Activated CD8-positive, alpha-beta T cell treated with anti-CD3 and anti-CD28 coated beads for 36 hours (primary cell): Measurements from ENCODE around the gene QSOX1. TPM values are rescaled to one million over a fixed set of nuclear protein-coding genes. Genes with fewer than 3 reads are reported as not detected.

Source experiments
- ATAC-seq: fragments of 200-7000 bp; cut with Tn5 transposase; one replicate; pipeline ENCODE4 v1.10.0; 2021; ENCODE audit warnings: mild to moderate bottlenecking, moderate library complexity
- CTCF ChIA-PET: fragments of 350-600 bp; sonication (Branson Sonifier 250); formaldehyde crosslinking; loops from one replicate; lab custom pipeline; 2021; ENCODE audit warnings: antibody characterized with exemption; lab: Charles Lee
- POLR2A ChIA-PET: fragments of 350-600 bp; sonication (Branson Sonifier 250); formaldehyde crosslinking; loops from one replicate; lab custom pipeline; 2021; ENCODE audit warnings: antibody characterized with exemption; lab: Charles Lee
- DNase-seq: peaks from one replicate; pipeline ENCODE4 v3.0.0-alpha.2; 2020
- H3K27ac Mint-ChIP-seq: one replicate; pipeline ENCODE4 v1.8.0; 2021; ENCODE audit warnings: mild to moderate bottlenecking, mixed read lengths
- H3K27me3 Mint-ChIP-seq: one replicate; pipeline ENCODE4 v1.8.0; 2021; ENCODE audit warnings: mixed read lengths
- H3K36me3 Mint-ChIP-seq: one replicate; pipeline ENCODE4 v1.8.0; 2021; ENCODE audit warnings: low read depth, mixed read lengths
- H3K4me1 Mint-ChIP-seq: one replicate; pipeline ENCODE4 v1.8.0; 2021; ENCODE audit warnings: low read depth, mixed read lengths
- H3K4me3 Mint-ChIP-seq: one replicate; pipeline ENCODE4 v1.8.0; 2021; ENCODE audit warnings: mild to moderate bottlenecking, moderate library complexity, mixed read lengths
- H3K9me3 Mint-ChIP-seq: one replicate; pipeline ENCODE4 v1.8.0; 2021; ENCODE audit warnings: mixed read lengths
- intact Hi-C: fragments of 100-400 bp; cut with micrococcal nuclease; formaldehyde crosslinking; loops from one replicate; pipeline ENCODE4 v1.10.0; 2022
- total RNA-seq, 2 experiments: library from RNA; stranded (reverse); gene quantifications; one replicate each; pipeline ENCODE4 v1.2.3, GENCODE V29; 2021
- TF ChIP-seq, protein P1 (sequence below): fragments of 200-600 bp; IDR thresholded peaks from one replicate; pipeline ENCODE4 v1.8.0; 2022; ENCODE audit warnings: antibody characterized with exemption, mild to moderate bottlenecking

The QSOX1 gene
- total RNA-seq, 2 experiments from 2014 or later = 32.2 to 33.9 TPM

DNA sequence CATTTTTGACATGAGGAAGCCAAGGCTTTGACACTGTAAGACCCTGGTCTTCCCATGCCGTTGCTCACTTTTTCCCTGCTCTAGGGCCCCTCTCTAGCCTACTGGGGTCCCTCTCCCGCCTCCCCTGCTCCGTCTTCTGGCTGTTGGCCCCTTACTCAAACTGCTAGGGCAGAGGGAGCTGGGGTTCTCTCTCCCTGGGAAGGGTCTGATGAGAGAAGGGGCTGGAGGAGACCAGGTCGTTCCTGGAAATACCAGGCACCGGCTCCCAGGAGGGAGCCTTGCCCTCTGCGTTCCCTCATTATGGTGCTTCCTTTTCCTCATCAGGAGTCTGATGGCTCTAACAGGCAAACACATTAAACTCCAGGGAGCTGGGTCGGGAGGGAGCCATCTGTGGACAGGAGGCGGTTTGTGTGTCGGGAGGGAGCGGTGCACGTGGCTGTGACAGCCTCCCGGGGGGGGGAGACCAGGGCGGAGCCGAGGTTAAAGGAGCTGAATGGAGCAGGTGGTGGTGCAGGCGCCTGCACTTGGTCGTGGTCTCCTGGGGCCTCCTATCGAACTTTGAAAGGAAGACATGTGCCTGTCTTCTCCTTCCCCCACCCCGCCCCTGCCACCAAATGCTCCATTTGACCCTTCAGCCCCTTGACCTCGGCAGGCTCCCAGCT, 40.0 kb downstream of the QSOX1 start:
- Mint-ChIP-seq H3K4me1 (peaks cover 17% of the 10 kb centered on the region), H3K36me3 (no peaks in the 10 kb centered on the region), H3K27ac (no peak overlapping the region), H3K9me3 (no peaks in the 10 kb centered on the region), H3K27me3 (no peaks in the 10 kb centered on the region), H3K4me3 (no peak overlapping the region)
- ChIA-PET CTCF (interaction anchor here (1.7 kb wide), 1 partner anchor 14 kb away, joined by 5 read pairs; no protein-coding TSS in a partner anchor), POLR2A (no interaction called here)
- DNase-seq (no peak), ATAC-seq (no peak)
- TF ChIP-seq, protein P1, sequence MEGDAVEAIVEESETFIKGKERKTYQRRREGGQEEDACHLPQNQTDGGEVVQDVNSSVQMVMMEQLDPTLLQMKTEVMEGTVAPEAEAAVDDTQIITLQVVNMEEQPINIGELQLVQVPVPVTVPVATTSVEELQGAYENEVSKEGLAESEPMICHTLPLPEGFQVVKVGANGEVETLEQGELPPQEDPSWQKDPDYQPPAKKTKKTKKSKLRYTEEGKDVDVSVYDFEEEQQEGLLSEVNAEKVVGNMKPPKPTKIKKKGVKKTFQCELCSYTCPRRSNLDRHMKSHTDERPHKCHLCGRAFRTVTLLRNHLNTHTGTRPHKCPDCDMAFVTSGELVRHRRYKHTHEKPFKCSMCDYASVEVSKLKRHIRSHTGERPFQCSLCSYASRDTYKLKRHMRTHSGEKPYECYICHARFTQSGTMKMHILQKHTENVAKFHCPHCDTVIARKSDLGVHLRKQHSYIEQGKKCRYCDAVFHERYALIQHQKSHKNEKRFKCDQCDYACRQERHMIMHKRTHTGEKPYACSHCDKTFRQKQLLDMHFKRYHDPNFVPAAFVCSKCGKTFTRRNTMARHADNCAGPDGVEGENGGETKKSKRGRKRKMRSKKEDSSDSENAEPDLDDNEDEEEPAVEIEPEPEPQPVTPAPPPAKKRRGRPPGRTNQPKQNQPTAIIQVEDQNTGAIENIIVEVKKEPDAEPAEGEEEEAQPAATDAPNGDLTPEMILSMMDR = no peak
- intact Hi-C loops = no loop called here

DNA sequence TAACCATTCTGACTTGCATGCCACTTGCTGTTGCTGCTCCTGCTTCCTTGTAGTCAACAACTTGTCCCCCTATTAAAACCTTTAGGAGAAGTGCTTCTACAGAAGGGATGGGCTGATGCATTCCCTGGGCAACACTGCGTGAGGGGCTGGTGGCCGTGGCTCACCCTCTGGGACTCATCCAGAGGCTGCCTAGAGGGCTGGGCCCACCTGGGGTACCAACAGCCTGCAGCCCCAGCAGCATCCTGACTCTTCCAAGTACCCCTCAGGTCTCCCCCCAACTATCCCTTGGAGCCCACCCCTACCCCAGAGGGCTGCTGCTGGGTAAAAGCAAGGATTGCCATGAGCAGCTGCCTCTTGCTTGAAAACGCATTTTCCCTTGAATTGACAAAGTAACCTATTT, 40.7 kb downstream of the QSOX1 start:
- Mint-ChIP-seq H3K36me3 (no peaks in the 10 kb centered on the region), H3K4me1 (peaks cover 17% of the 10 kb centered on the region), H3K27me3 (no peaks in the 10 kb centered on the region), H3K27ac (no peak overlapping the region), H3K4me3 (no peak overlapping the region), H3K9me3 (no peaks in the 10 kb centered on the region)
- TF ChIP-seq, protein P1 = no peak
- ATAC-seq (no peak), DNase-seq (no peak)
- ChIA-PET CTCF (interaction anchor here (1.7 kb wide), 1 partner anchor 15 kb away, joined by 5 read pairs; no protein-coding TSS in a partner anchor), POLR2A (no interaction called here)
- intact Hi-C loops = no loop called here

DNA sequence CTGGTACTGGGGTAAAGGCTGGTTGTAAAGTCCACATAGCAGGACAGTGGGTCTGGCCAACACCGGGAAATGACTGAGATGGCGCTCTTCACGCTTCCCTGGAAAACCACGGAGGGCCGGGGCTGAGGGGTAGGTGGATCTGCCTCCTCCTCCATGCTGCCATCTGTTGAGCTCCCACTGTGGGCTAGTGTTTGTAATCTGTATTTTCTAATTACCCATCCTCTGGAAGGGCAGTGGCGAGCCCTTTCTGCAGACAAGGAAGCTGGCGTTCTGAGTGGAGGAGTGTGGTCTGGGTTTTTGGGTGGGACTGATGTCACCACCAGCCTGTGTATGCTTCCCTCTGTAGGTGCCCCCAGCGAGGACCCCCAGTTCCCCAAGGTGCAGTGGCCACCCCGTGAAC, 41.2 kb downstream of the QSOX1 start:
- DNase-seq (no peak), ATAC-seq (no peak)
- H3K4me1 Mint-ChIP-seq = peaks cover 17% of the 10 kb centered on the region
- no peaks in the 10 kb centered on the region for H3K9me3 Mint-ChIP-seq
- intact Hi-C loops = no loop called here
- POLR2A ChIA-PET = interaction anchor here (0.7 kb wide), 1 partner anchor 306 kb away, joined by 3 read pairs; the partner anchor contains the start of gene ACBD6
- no peaks in the 10 kb centered on the region for H3K27me3 Mint-ChIP-seq
- TF ChIP-seq, protein P1 = no peak
- H3K4me3 Mint-ChIP-seq = no peak overlapping the region
- CTCF ChIA-PET = interaction anchor here (1.5 to 1.7 kb wide), 2 partner anchors 8 to 15 kb away, joined by 4 to 5 read pairs; no protein-coding TSS in a partner anchor
- H3K27ac Mint-ChIP-seq = no peak overlapping the region
- no peaks in the 10 kb centered on the region for H3K36me3 Mint-ChIP-seq

DNA sequence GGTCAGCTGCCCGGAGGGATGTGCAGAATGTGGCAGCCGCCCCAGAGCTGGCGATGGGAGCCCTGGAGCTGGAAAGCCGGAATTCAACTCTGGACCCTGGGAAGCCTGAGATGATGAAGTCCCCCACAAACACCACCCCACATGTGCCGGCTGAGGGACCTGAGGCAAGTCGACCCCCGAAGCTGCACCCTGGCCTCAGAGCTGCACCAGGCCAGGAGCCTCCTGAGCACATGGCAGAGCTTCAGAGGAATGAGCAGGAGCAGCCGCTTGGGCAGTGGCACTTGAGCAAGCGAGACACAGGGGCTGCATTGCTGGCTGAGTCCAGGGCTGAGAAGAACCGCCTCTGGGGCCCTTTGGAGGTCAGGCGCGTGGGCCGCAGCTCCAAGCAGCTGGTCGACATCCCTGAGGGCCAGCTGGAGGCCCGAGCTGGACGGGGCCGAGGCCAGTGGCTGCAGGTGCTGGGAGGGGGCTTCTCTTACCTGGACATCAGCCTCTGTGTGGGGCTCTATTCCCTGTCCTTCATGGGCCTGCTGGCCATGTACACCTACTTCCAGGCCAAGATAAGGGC, 41.9 kb downstream of the QSOX1 start:
- POLR2A ChIA-PET = interaction anchor here (0.6 to 0.8 kb wide), 3 partner anchors 10 to 878 kb away, joined by 3 read pairs; partner anchors contain the start of gene ACBD6
- Mint-ChIP-seq H3K4me1 (peaks cover 12% of the 10 kb centered on the region), H3K36me3 (no peaks in the 10 kb centered on the region), H3K9me3 (no peaks in the 10 kb centered on the region), H3K27ac (no peak overlapping the region), H3K4me3 (no peak overlapping the region), H3K27me3 (no peaks in the 10 kb centered on the region)
- no peak for DNase-seq
- TF ChIP-seq, protein P1 = no peak
- intact Hi-C loops = no loop called here
- ATAC-seq = no peak
- CTCF ChIA-PET = interaction anchor here (0.7 to 1.5 kb wide), 2 partner anchors 8 to 27 kb away, joined by 3 to 4 read pairs; no protein-coding TSS in a partner anchor

DNA sequence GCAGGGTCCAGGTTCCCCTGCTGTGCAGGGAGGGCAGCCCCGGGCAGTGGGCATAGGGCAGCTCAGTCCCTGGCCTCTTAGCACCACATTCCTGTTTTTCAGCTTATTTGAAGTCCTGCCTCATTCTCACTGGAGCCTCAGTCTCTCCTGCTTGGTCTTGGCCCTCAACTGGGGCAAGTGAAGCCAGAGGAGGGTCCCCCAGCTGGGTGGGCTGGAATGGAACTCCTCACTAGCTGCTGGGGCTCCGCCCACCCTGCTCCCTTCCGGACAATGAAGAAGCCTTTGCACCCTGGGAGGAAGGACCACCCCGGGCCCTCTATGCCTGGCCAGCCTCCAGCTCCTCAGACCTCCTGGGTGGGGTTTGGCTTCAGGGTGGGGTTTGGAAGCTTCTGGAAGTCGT, 42.6 kb downstream of the QSOX1 start:
- TF ChIP-seq, protein P1 = no peak
- H3K27me3 Mint-ChIP-seq = no peaks in the 10 kb centered on the region
- intact Hi-C loops = no loop called here
- peaks cover 5% of the 10 kb centered on the region for H3K4me1 Mint-ChIP-seq
- ATAC-seq (no peak), DNase-seq (no peak)
- H3K4me3 Mint-ChIP-seq = no peak overlapping the region
- CTCF ChIA-PET = interaction anchor here (0.7 to 1.8 kb wide), 4 partner anchors 9 to 28 kb away, joined by 3 to 6 read pairs (median 4); no protein-coding TSS in a partner anchor
- POLR2A ChIA-PET = interaction anchor here (0.6 to 1.1 kb wide), 3 partner anchors 9 to 879 kb away, joined by 3 to 4 read pairs (median 3); no protein-coding TSS in a partner anchor
- no peaks in the 10 kb centered on the region for H3K36me3 Mint-ChIP-seq
- H3K27ac Mint-ChIP-seq = no peak overlapping the region
- no peaks in the 10 kb centered on the region for H3K9me3 Mint-ChIP-seq
